Osteoblast (primary cell): ENCODE results near the gene TDG. TPM values are rescaled to one million over a fixed set of nuclear protein-coding genes. Genes with fewer than 3 reads are reported as not detected.

ENCODE experiments used
- DNase-seq: peaks from one replicate; pipeline ENCODE4 v3.0.0; 2011; ENCODE audit warnings: low spot score, mixed read lengths; ENCODE audit not compliant: insufficient read length; ENCODE audit errors: missing footprints
- H2AFZ ChIP-seq: 2 replicates; pipeline ENCODE4 v1.6.0; 2011; ENCODE audit warnings: mild to moderate bottlenecking, low read length
- H3K27ac ChIP-seq: 2 replicates; pipeline ENCODE4 v1.5.1; 2011; ENCODE audit warnings: mild to moderate bottlenecking, low read depth, low read length, moderate library complexity
- H3K27me3 ChIP-seq: 2 replicates; pipeline ENCODE4 v1.6.0; 2012; ENCODE audit warnings: mild to moderate bottlenecking, control low read depth, inconsistent platforms, low read length, moderate library complexity; ENCODE audit not compliant: insufficient read depth
- H3K36me3 ChIP-seq: 2 replicates; pipeline ENCODE4 v1.5.1; 2011; ENCODE audit warnings: mild to moderate bottlenecking, low read length, control low read depth, moderate library complexity; ENCODE audit not compliant: insufficient read depth
- H3K4me1 ChIP-seq: 2 replicates; pipeline ENCODE4 v1.5.1; 2011; ENCODE audit warnings: mild to moderate bottlenecking, low read length, control low read depth, moderate library complexity; ENCODE audit not compliant: insufficient read depth
- H3K4me2 ChIP-seq: 2 replicates; pipeline ENCODE4 v1.6.0; 2011; ENCODE audit warnings: mild to moderate bottlenecking, low read length; ENCODE audit not compliant: insufficient read depth
- H3K4me3 ChIP-seq: fragments of 200-600 bp; sonication (generic); 3 replicates; pipeline ENCODE4 v1.5.1; 2012; ENCODE audit warnings: mild to moderate bottlenecking, low read length, inconsistent platforms; ENCODE audit not compliant: insufficient read depth
- H3K79me2 ChIP-seq: 2 replicates; pipeline ENCODE4 v1.6.0; 2012; ENCODE audit warnings: mild to moderate bottlenecking, low read length, control low read depth, inconsistent platforms; ENCODE audit not compliant: insufficient read depth
- H3K9me3 ChIP-seq: 2 replicates; pipeline ENCODE4 v1.5.1; 2011; ENCODE audit warnings: low read depth, low read length, control low read depth
- H4K20me1 ChIP-seq: 2 replicates; pipeline ENCODE4 v1.6.0; 2012; ENCODE audit warnings: mild to moderate bottlenecking, low read length, control low read depth; ENCODE audit not compliant: insufficient read depth
- total RNA-seq: library from RNA; depleted of rRNA; stranded (reverse); fragments of >200 nt; gene quantifications from 2 replicates; pipeline ENCODE4 v1.2.3, GENCODE V29; 2012
- TF ChIP-seq, protein P1 (sequence below): IDR thresholded peaks from 2 replicates; pipeline ENCODE4 v1.5.1; 2011; ENCODE audit warnings: mild to moderate bottlenecking, low read depth, low read length, moderate library complexity; ENCODE audit errors: extremely low read depth

The TDG gene
- total RNA-seq, 1 donor = 23.2 TPM

DNA sequence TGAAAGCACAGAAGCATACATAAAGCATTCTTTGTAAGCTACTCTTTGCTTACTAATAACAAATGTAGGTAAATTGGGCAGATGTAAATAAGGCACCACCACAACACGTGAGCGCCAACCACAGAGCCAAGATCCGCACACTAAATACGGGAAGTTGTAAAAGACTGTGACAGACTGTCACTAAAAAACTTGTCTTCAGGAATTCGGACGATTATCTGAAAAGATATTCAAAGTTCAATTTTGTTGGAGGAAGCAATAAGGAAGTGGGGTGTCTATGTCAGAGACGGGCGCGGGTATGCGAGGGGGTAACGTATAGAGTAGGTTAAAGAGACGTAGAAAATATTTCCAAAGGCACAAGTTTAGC is 37.0 kb upstream of the TDG start:
- H4K20me1 ChIP-seq = peaks cover 28% of the 10 kb centered on the region
- H2AFZ ChIP-seq = peak overlapping the region; percentile 97
- peaks cover 36% of the 10 kb centered on the region for H3K4me1 ChIP-seq
- peaks cover 35% of the 10 kb centered on the region for H3K79me2 ChIP-seq
- H3K4me3 ChIP-seq = peak overlapping the region; percentile 87
- DNase-seq = peak; percentile 34
- H3K36me3 ChIP-seq = peaks cover 20% of the 10 kb centered on the region
- TF ChIP-seq, protein P1, sequence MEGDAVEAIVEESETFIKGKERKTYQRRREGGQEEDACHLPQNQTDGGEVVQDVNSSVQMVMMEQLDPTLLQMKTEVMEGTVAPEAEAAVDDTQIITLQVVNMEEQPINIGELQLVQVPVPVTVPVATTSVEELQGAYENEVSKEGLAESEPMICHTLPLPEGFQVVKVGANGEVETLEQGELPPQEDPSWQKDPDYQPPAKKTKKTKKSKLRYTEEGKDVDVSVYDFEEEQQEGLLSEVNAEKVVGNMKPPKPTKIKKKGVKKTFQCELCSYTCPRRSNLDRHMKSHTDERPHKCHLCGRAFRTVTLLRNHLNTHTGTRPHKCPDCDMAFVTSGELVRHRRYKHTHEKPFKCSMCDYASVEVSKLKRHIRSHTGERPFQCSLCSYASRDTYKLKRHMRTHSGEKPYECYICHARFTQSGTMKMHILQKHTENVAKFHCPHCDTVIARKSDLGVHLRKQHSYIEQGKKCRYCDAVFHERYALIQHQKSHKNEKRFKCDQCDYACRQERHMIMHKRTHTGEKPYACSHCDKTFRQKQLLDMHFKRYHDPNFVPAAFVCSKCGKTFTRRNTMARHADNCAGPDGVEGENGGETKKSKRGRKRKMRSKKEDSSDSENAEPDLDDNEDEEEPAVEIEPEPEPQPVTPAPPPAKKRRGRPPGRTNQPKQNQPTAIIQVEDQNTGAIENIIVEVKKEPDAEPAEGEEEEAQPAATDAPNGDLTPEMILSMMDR = no peak
- no peaks in the 10 kb centered on the region for H3K9me3 ChIP-seq
- peak overlapping the region; percentile 96 for H3K4me2 ChIP-seq
- H3K27ac ChIP-seq = peak overlapping the region; percentile 96
- H3K27me3 ChIP-seq = no peaks in the 10 kb centered on the region

DNA sequence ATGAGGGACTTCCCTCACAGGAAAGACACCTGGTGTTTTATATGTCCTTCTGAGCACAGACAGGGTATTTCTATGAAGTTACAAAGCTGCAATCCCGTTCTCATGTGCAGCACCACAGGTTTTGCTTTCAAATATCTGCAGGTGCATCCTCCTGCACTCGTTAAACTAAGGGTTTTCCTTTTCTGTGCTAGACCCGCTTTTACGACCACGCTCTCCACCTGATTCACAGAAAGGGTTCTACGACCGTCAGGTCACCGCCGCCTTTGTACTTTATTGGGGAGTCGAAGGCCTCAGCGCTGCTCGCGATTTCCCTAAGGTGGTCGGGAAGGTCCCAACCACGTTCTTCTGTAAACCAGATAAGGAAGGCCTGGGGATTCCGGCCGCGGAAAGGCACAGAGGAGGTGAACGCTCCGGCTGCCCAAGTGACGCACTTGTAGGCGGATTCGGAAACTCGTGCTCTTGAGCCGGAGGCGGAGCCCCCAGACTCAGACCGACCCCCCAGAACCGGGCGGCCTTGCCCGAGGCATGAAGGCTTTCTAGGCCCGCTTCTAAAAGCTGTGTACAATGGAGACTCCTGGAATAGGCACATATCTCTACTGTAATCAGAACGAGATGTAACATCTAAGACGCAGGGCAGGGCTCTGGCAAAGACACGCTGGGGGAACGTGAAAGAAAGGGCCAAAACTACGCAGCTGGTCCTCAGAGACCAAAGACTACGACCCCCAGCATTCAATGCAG is 36.5 kb upstream of the TDG start:
- Histone ChIP-seq H2AFZ (peak overlapping the region; percentile 97), H3K4me1 (peaks cover 36% of the 10 kb centered on the region), H3K27ac (peak overlapping the region; percentile 96), H3K9me3 (no peaks in the 10 kb centered on the region), H3K27me3 (no peaks in the 10 kb centered on the region), H3K79me2 (peaks cover 41% of the 10 kb centered on the region), H3K4me2 (peak overlapping the region; percentile 96), H3K4me3 (peak overlapping the region; percentile 87), H4K20me1 (peaks cover 32% of the 10 kb centered on the region), H3K36me3 (peaks cover 26% of the 10 kb centered on the region)
- TF ChIP-seq, protein P1 = no peak
- DNase-seq = peak; percentile 80

DNA sequence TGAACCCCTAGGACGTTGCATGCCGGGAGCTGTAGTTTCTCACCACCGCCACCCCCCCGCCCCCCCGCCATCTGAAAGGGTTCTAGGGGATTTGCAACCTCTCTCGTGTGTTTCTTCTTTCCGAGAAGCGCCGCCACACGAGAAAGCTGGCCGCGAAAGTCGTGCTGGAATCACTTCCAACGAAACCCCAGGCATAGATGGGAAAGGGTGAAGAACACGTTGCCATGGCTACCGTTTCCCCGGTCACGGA is 36.0 kb upstream of the TDG start:
- Histone ChIP-seq H3K79me2 (peaks cover 44% of the 10 kb centered on the region), H3K4me1 (peaks cover 38% of the 10 kb centered on the region), H3K27ac (peak overlapping the region; percentile 96), H3K4me3 (peak overlapping the region; percentile 87), H3K9me3 (no peaks in the 10 kb centered on the region), H3K4me2 (peak overlapping the region; percentile 96), H2AFZ (peak overlapping the region; percentile 97), H3K27me3 (no peaks in the 10 kb centered on the region), H4K20me1 (peaks cover 35% of the 10 kb centered on the region), H3K36me3 (peaks cover 29% of the 10 kb centered on the region)
- TF ChIP-seq, protein P1 = no peak
- no peak for DNase-seq

DNA sequence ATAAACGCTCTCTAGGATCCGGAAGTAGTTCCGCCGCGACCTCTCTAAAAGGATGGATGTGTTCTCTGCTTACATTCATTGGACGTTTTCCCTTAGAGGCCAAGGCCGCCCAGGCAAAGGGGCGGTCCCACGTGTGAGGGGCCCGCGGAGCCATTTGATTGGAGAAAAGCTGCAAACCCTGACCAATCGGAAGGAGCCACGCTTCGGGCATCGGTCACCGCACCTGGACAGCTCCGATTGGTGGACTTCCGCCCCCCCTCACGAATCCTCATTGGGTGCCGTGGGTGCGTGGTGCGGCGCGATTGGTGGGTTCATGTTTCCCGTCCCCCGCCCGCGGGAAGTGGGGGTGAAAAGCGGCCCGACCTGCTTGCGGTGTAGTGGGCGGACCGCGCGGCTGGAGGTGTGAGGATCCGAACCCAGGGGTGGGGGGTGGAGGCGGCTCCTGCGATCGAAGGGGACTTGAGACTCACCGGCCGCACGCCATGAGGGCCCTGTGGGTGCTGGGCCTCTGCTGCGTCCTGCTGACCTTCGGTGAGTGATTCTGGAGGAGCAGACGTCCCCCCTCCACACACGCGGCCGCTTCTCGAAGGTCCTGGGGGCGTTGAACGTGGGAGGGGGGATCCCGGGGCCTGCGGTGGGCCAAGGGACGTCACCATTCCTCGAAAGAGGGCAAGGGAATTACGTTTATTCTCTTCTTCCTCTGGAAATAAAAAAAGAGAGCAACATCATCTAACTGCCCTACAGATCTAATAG is 35.5 kb upstream of the TDG start, which contains the start of gene HSP90B1:
Gene HSP90B1 (plus strand): TSS at position 377 of the 753 bp plus-strand sequence. CDS start 106 bp downstream, at position 483.
- H3K27me3 ChIP-seq = no peaks in the 10 kb centered on the region
- peak within 1 kb of the TSS; percentile 96 for H3K4me2 ChIP-seq
- no peaks in the 10 kb centered on the region for H3K9me3 ChIP-seq
- peak within 1 kb of the TSS; percentile 87 for H3K4me3 ChIP-seq
- peak within 1 kb of the TSS; percentile 97 for H2AFZ ChIP-seq
- H3K27ac ChIP-seq = peak within 1 kb of the TSS; percentile 96
- peaks cover 49% of the 10 kb centered on the region for H3K79me2 ChIP-seq
- TF ChIP-seq, protein P1 = no peak
- peak; percentile 99 for DNase-seq
- H3K4me1 ChIP-seq = peaks cover 36% of the 10 kb centered on the region
- H3K36me3 ChIP-seq = peaks cover 34% of the 10 kb centered on the region
- H4K20me1 ChIP-seq = peaks cover 35% of the 10 kb centered on the region
